Measurements from ENCODE around the gene NUMB.
A peak's percentile ranks its signal among the peaks of the same experiment; 100 is the strongest.

The NUMB gene

DNA sequence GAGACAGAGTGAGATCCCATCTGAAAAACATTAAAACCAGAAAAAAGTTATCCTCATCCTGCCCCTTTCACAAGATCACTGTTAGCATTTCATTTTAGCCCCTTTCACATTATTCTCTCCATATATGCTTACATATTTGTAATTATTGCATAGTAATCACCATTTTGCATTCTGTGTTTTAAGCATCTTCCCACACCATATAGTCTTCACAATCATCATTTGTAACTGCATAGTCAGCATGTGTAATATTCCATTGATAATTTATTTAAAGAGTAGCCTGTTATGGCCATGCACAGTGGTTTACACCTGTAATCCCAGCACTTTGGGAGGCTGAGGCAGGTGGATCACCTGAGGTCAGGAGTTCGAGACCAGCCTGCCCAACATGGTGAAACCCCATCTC is 209.2 kb downstream of the NUMB start:
- no peak for DNase-seq (ENCODE audit: low read depth)
- H3K4me3 ChIP-seq (ENCODE audit: low read depth, low read length), result no peak overlapping the region
- in situ Hi-C loops (cut with HindIII; ENCODE audit: low sequenced_read_pairs), result no loop called here
- TF ChIP-seq, protein P1, sequence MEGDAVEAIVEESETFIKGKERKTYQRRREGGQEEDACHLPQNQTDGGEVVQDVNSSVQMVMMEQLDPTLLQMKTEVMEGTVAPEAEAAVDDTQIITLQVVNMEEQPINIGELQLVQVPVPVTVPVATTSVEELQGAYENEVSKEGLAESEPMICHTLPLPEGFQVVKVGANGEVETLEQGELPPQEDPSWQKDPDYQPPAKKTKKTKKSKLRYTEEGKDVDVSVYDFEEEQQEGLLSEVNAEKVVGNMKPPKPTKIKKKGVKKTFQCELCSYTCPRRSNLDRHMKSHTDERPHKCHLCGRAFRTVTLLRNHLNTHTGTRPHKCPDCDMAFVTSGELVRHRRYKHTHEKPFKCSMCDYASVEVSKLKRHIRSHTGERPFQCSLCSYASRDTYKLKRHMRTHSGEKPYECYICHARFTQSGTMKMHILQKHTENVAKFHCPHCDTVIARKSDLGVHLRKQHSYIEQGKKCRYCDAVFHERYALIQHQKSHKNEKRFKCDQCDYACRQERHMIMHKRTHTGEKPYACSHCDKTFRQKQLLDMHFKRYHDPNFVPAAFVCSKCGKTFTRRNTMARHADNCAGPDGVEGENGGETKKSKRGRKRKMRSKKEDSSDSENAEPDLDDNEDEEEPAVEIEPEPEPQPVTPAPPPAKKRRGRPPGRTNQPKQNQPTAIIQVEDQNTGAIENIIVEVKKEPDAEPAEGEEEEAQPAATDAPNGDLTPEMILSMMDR (IDR thresholded peaks at IDR 0.05; ENCODE audit: low read depth, low read length, missing control alignments), result no peak

DNA sequence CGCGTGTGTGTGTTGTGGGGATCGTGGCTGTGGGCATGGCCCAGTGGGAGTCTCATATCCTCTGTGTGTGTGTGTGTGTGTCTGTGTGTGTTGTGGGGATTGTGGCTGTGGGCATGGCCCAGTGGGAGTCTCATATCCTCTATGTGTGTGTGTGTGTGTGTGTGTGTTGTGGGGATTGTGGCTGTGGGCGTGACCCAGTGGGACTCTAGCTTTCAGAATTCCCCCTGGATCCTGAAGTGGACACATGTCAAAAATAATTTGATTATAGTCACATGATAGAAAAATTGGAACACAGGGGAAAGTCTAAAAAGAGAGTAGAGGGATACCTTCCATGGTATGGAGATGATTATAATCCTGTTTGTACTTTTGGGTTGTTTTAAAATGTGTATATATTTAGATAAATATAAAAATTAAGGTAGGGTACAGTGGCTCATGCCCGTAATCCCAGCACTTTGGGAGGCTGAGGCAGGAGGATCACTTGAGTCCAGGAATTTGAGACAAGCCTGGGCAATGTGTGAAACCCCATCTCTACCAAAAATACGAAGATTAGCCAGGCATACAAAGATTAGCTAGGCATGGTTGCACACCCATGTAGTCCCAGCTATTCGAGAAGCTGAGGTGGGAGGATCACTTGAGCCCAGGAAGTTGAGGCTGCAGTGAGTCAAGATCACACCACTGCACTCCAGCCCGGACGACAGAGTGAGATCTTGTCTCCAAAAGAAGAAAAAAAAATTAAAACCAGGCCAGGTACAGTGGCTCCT is 210.1 kb downstream of the NUMB start:
- H3K4me3 ChIP-seq (ENCODE audit: low read depth, low read length), result no peak overlapping the region
- DNase-seq (ENCODE audit: low read depth), result no peak
- TF ChIP-seq, protein P1 (IDR thresholded peaks at IDR 0.05; ENCODE audit: low read depth, low read length, missing control alignments), result no peak
- in situ Hi-C loops (cut with HindIII; ENCODE audit: low sequenced_read_pairs), result no loop called here

DNA sequence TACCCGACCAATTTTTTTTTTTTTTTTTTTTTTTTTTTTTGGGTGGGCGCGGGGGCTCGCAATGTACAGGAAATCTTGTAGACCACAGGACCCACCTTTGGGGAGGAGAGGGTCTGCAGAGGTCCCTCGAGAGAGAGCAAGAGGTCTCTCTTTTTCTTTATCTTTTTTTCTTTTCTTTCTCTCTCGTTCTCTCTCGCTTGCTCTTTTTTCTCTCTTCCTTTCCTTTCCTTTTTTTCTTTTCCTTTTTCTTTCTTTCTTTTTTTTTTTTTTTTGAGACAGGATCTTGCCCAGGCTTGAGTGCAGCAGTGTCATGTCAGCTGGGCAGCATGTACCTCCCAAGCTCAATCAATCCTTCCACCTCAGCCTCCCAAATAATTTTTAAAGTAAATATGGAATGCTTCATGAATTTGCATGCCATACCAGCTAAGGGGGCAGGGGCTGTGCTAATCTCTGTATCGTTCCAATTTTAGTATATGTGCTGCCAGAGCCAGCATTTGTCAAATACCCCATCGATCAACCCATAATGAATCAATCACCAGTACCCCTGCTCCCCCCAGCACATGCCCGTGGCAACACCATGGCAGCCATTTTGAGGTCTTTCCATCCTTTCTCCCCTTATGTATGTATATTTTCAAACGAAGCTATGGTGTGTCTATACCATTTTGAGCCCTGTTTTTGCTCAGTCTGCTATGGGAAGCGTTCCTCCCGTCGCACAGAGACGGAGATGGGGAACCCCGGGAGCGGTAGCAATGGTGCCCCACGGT is 211.8 kb downstream of the NUMB start:
- TF ChIP-seq, protein P1 (IDR thresholded peaks at IDR 0.05; ENCODE audit: low read depth, low read length, missing control alignments), result no peak
- in situ Hi-C loops (cut with HindIII; ENCODE audit: low sequenced_read_pairs), result no loop called here
- no peak for DNase-seq (ENCODE audit: low read depth)
- H3K4me3 ChIP-seq (ENCODE audit: low read depth, low read length), result peak overlapping the region; percentile 30

DNA sequence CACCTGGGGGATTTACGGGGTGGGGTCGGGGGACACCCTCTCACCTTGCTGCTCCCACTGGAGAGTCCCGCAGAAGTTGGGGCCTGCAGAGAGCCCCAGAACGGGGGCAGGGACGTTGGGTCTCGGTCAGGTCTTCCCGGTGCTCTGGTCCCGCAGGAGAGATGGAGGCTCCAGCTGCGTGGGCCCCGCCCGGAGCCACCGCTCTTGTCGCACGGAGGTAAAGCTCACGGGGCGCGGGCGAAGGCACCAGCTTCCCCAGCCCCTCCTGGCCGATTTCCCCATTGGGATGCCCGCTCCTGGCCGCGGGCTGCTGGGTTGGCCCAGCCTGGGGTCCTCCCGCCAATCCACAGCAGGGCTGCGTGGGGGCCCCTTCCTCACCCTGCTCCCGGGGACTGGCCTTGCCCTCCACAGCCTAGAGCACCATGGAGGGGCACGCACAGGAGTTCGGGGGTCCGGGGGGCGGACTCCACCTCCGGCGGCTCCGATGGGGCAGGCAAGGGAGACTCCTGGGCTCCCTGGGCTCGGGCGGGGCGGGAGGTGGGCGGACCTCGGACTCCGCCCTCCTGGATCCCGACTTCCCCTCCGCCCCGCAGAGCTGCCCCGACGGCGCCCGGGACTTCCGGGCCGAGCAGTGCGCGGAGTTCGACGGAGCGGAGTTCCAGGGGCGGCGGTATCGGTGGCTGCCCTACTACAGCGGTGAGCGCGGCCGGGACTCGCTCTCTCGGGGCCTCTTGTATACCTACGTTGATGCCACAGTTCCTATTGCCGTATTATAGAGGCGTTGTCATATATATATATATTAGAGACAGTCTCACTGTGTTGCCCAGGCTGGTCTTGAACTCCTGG is 212.6 kb downstream of the NUMB start:
- no peak for DNase-seq (ENCODE audit: low read depth)
- TF ChIP-seq, protein P1 (IDR thresholded peaks at IDR 0.05; ENCODE audit: low read depth, low read length, missing control alignments), result no peak
- in situ Hi-C loops (cut with HindIII; ENCODE audit: low sequenced_read_pairs), result no loop called here
- peak overlapping the region; percentile 30 for H3K4me3 ChIP-seq (ENCODE audit: low read depth, low read length)

DNA sequence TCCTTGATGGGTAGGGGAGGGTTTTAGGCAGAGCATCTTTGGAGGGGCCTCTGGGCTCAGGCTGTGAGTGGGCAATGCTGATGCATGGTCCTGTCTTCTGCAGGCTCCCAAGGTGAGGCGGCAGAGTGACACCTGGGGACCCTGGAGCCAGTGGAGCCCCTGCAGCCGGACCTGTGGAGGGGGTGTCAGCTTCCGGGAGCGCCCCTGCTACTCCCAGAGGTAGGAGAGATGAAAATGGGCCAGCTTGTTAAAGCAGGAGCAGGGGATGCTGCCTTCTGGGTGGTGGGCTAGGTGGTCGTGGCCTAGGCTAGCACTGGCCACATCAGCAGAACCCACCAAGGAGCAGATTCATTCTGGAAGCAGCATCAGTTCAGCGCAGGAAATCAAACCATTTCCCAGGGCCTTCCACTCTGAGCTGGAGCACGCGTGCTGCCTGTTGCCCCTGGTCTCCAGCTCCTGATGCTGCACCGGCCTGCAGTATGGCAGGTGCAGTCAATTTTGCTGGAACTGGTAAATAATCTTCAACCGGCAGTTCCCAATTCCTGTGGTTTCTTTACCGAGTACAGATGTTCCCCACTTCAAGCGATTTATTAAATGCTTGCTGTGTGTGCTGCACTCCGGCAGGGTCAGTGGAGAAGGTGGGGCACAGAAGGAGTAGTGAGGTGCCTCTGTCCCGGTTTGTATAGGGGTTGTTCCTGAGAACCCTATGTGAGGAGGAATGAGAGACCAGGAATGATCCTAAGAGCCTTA is 213.6 kb downstream of the NUMB start:
- H3K4me3 ChIP-seq (ENCODE audit: low read depth, low read length), result no peak overlapping the region
- in situ Hi-C loops (cut with HindIII; ENCODE audit: low sequenced_read_pairs), result no loop called here
- DNase-seq (ENCODE audit: low read depth), result no peak
- TF ChIP-seq, protein P1 (IDR thresholded peaks at IDR 0.05; ENCODE audit: low read depth, low read length, missing control alignments), result no peak

DNA sequence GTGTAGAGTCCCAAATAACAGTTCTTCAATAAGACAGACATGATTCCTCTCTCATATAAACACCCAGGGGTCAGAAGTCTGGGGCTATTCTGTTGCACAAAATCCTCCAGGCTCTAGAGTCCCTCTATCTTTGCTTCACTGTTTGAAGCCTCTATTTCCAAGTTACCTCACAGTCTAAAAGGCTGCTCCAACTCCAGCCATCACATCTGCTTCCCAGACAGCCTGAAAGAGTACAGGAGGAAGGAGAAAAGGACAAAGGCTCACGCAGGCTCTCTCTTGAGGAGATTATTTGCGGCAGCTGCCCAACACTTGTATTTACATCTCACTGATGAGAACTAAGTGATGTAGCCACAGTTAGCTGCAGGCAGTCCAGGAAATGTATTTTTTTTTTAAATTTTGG is 214.6 kb downstream of the NUMB start:
- in situ Hi-C loops (cut with HindIII; ENCODE audit: low sequenced_read_pairs), result no loop called here

More for the DNA sequence above, 214.6 kb downstream of the NUMB start:
- no peak overlapping the region for H3K4me3 ChIP-seq (ENCODE audit: low read depth, low read length)
- TF ChIP-seq, protein P1 (IDR thresholded peaks at IDR 0.05; ENCODE audit: low read depth, low read length, missing control alignments), result no peak
- no peak for DNase-seq (ENCODE audit: low read depth)

Measured in astrocyte of the cerebellum (primary cell).